Activated CD8-positive, alpha-beta memory T cell treated with anti-CD3 and anti-CD28 coated beads, Interleukin-2, amount 10 ng/mL, durations not matched to agents 7 days and 5 days (primary cell): ENCODE data around the gene TINCR. TPM values are rescaled to one million over a fixed set of nuclear protein-coding genes. Genes with fewer than 3 reads are reported as not detected.

Experiments
- ATAC-seq: fragments of 150-1000 bp; cut with Tn5 transposase; one replicate; pipeline ENCODE4 v1.10.0; 2021; ENCODE audit warnings: moderate library complexity
- CTCF ChIA-PET: fragments of 350-600 bp; sonication (Branson Sonifier 250); formaldehyde crosslinking; loops from one replicate; lab custom pipeline; 2021; ENCODE audit warnings: antibody characterized with exemption; lab: Charles Lee
- DNase-seq: peaks from one replicate; pipeline ENCODE4 v3.0.0-alpha.2; 2020
- H3K27ac Mint-ChIP-seq: one replicate; pipeline ENCODE4 v1.8.0; 2021; ENCODE audit warnings: mild to moderate bottlenecking, mixed read lengths
- H3K27me3 Mint-ChIP-seq: one replicate; pipeline ENCODE4 v1.8.0; 2021; ENCODE audit warnings: mixed read lengths
- H3K36me3 Mint-ChIP-seq: one replicate; pipeline ENCODE4 v1.8.0; 2021; ENCODE audit warnings: mild to moderate bottlenecking, mixed read lengths
- H3K4me1 Mint-ChIP-seq: one replicate; pipeline ENCODE4 v1.8.0; 2021; ENCODE audit warnings: mixed read lengths
- H3K4me3 Mint-ChIP-seq: one replicate; pipeline ENCODE4 v1.8.0; 2021; ENCODE audit warnings: mild to moderate bottlenecking, moderate library complexity, mixed read lengths
- H3K9me3 Mint-ChIP-seq: one replicate; pipeline ENCODE4 v1.8.0; 2022; ENCODE audit warnings: low read depth, mixed read lengths
- total RNA-seq, 2 experiments: library from RNA; stranded (reverse); gene quantifications; one replicate each; pipeline ENCODE4 v1.2.3, GENCODE V29; 2021

TINCR gene
- total RNA-seq, 2 experiments from 2014 or later, result 0.28 to 0.79 TPM

DNA sequence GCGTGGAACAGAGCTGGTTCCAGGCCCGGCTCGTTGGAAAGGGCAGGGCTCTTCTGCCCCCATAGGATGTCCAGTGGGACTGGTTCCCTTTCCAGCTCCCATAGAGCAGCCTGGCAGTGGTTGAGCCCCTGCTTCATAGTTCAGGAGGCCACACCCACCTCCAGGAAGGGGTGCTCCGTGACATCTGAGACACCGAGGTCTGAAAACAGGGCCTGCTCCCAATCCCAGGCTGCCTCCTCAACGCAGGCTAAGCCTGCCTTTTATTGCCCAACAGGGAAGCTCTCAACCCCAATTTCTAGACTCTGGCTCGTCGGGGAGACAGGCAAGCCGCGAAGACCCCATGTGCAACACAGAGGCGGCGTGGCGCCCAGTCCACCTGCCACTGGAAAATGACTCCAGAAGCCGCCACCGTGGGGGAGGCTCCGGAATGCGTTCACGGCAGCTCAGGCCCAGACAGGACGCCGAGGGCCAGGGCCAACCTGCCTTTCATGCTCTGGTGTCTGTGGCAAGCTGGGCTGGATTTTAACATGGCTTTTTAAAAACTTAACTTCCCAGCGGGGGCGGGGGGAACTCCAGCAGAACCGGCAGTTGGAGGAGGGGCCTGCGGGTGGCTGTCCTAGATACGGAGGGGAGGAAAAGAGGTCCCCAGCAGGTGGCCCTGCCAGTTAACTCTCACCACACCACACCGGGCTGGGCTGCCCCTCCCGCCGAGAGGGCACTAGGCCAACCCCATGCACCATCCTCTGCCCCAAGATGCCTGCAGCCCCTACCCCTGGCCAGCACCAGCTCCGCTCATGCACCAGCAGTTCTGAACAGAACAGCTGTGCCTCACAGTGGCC is 17.9 kb upstream of the TINCR start:
- ATAC-seq (no peak), DNase-seq (no peak)
- H3K36me3 Mint-ChIP-seq, result peaks cover 20% of the 10 kb centered on the region
- H3K4me3 Mint-ChIP-seq, result no peak overlapping the region
- H3K9me3 Mint-ChIP-seq, result no peaks in the 10 kb centered on the region
- H3K4me1 Mint-ChIP-seq, result peaks cover 6% of the 10 kb centered on the region
- CTCF ChIA-PET, result interaction anchor here (1.1 kb wide), 1 partner anchor 9 kb away, joined by 3 read pairs; no protein-coding TSS in a partner anchor
- no peaks in the 10 kb centered on the region for H3K27me3 Mint-ChIP-seq
- H3K27ac Mint-ChIP-seq, result no peak overlapping the region

- no peaks in the 10 kb centered on the region for H3K9me3 Mint-ChIP-seq
- H3K27ac Mint-ChIP-seq, result no peak overlapping the region
- ATAC-seq (no peak), DNase-seq (no peak)
- no peak overlapping the region for H3K4me3 Mint-ChIP-seq
- no peaks in the 10 kb centered on the region for H3K36me3 Mint-ChIP-seq
- CTCF ChIA-PET, result interaction anchor here (1.0 kb wide), 1 partner anchor 18 kb away, joined by 3 read pairs; no protein-coding TSS in a partner anchor
- no peaks in the 10 kb centered on the region for H3K27me3 Mint-ChIP-seq
- peaks cover 3% of the 10 kb centered on the region for H3K4me1 Mint-ChIP-seq
These were observed 12.4 kb upstream of the TINCR start for GRCh38 chr19:5580161-5580571.

DNA sequence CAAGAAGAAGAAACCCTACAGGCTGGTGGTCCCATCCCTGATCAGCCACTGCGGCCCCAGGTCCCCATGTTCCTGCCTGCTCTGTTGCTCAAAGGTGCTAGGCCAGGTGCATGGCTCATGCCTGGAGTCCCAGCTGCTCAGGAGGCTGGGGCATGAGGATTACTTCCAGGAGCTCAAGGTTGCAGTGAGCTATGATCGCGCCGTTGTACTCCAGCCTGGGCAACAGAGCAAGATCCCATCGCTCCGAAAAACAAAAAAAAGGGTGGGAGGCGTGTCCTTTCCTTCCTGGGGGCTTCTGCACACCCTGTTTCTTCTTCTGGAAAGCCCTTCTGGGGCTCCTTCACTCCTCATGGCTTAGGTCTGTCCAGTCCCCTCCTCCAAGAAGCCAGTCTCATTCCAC is 11.9 kb upstream of the TINCR start:
- H3K4me3 Mint-ChIP-seq, result no peak overlapping the region
- CTCF ChIA-PET, result no interaction called here
- peaks cover 3% of the 10 kb centered on the region for H3K4me1 Mint-ChIP-seq
- ATAC-seq (no peak), DNase-seq (no peak)
- no peaks in the 10 kb centered on the region for H3K36me3 Mint-ChIP-seq
- H3K27me3 Mint-ChIP-seq, result no peaks in the 10 kb centered on the region
- no peaks in the 10 kb centered on the region for H3K9me3 Mint-ChIP-seq
- H3K27ac Mint-ChIP-seq, result no peak overlapping the region

GRCh38 chr19:5579286-5579685 is 11.5 kb upstream of the TINCR start:
- CTCF ChIA-PET, result no interaction called here
- no peak overlapping the region for H3K27ac Mint-ChIP-seq
- no peaks in the 10 kb centered on the region for H3K36me3 Mint-ChIP-seq
- no peaks in the 10 kb centered on the region for H3K27me3 Mint-ChIP-seq
- no peak for ATAC-seq
- H3K9me3 Mint-ChIP-seq, result no peaks in the 10 kb centered on the region
- no peak overlapping the region for H3K4me3 Mint-ChIP-seq
- H3K4me1 Mint-ChIP-seq, result peaks cover 3% of the 10 kb centered on the region
- no peak for DNase-seq

GRCh38 chr19:5578097-5578846 is 10.5 kb upstream of the TINCR start:
- ATAC-seq (peak; percentile 82), DNase-seq (peak; percentile 72)
- H3K36me3 Mint-ChIP-seq, result no peaks in the 10 kb centered on the region
- no peaks in the 10 kb centered on the region for H3K27me3 Mint-ChIP-seq
- peaks cover 3% of the 10 kb centered on the region for H3K4me1 Mint-ChIP-seq
- H3K9me3 Mint-ChIP-seq, result no peaks in the 10 kb centered on the region
- H3K27ac Mint-ChIP-seq, result no peak overlapping the region
- CTCF ChIA-PET, result interaction anchor here (1.4 kb wide), 1 partner anchor 30 kb away, joined by 3 read pairs; no protein-coding TSS in a partner anchor
- H3K4me3 Mint-ChIP-seq, result no peak overlapping the region

GRCh38 chr19:5575590-5575989 is 7.8 kb upstream of the TINCR start:
- no peak overlapping the region for H3K4me3 Mint-ChIP-seq
- H3K27me3 Mint-ChIP-seq, result no peaks in the 10 kb centered on the region
- ATAC-seq, result no peak
- no peaks in the 10 kb centered on the region for H3K36me3 Mint-ChIP-seq
- DNase-seq, result no peak
- H3K27ac Mint-ChIP-seq, result no peak overlapping the region
- H3K4me1 Mint-ChIP-seq, result peaks cover 3% of the 10 kb centered on the region
- H3K9me3 Mint-ChIP-seq, result no peaks in the 10 kb centered on the region
- CTCF ChIA-PET, result no interaction called here

DNA sequence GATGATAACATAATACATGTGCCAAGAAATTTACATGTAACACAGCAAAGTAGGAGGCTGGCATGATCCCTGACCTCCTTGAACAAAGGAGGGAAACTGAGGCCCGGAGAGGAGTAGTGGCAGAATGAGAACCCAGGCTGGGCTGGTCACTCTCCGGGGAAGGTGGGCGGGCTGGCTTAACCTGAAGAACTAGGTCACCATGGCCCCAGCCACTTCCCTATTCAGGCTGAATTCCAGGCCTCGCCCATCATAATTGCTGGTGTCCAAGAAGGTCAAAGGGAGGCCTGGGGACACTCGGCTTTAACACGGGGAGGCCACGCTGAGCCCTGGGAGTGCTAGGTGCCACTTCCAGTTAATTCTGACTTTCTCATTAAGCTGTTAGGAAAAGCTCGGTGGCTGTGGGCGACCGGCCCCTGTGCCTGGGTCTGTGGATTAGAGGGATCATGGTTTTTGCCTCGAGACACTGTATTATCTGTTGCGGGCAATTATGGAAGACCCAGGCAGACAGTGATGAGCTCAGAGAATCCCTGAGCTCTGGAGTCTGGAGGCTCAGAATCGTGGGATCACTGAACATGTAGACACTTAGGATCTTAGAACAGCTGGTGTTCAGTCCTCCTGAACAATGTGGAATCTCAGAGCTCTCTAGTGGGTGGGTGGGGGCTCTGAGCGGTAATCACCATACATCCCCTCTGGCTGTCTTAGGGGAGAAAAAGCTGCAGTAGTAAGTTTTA is 5.0 kb upstream of the TINCR start:
- DNase-seq (no peak), ATAC-seq (no peak)
- H3K4me3 Mint-ChIP-seq, result no peak overlapping the region
- no peaks in the 10 kb centered on the region for H3K9me3 Mint-ChIP-seq
- H3K27me3 Mint-ChIP-seq, result peaks cover 5% of the 10 kb centered on the region
- H3K27ac Mint-ChIP-seq, result no peak overlapping the region
- peaks cover under 1% of the 10 kb centered on the region for H3K4me1 Mint-ChIP-seq
- CTCF ChIA-PET, result no interaction called here
- no peaks in the 10 kb centered on the region for H3K36me3 Mint-ChIP-seq

DNA sequence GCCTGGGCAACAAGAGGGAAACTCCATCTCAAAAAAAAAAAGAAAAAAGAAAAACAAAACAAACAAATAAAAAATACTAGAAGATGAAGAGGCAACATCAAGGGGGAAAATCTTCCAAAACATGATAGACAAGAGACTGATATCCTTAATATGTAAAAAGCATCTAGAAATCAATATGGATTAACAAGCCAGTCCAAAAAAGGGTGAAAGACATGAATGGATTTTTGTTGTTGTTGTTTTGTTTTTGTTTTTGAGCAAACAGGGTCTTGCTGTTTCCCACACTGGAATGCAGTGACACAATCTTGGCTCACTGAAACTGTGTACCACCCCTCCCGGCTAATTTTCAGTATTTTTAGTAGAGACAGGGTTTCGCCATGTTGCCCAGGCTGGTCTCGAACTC is 4.0 kb upstream of the TINCR start:
- H3K4me3 Mint-ChIP-seq, result no peak overlapping the region

GRCh38 chr19:5567970-5568407 is 236 bp upstream of the TINCR start:
- no peak for ATAC-seq
- CTCF ChIA-PET, result no interaction called here

More for the DNA sequence above, 4.0 kb upstream of the TINCR start:
- CTCF ChIA-PET, result no interaction called here
- no peak overlapping the region for H3K27ac Mint-ChIP-seq
- H3K36me3 Mint-ChIP-seq, result no peaks in the 10 kb centered on the region
- H3K27me3 Mint-ChIP-seq, result peaks cover 5% of the 10 kb centered on the region
- no peak for ATAC-seq
- no peaks in the 10 kb centered on the region for H3K9me3 Mint-ChIP-seq
- no peak for DNase-seq
- no peaks in the 10 kb centered on the region for H3K4me1 Mint-ChIP-seq

GRCh38 chr19:5564930-5565329 is 2.8 kb downstream of the TINCR start:
- CTCF ChIA-PET, result no interaction called here
- ATAC-seq (no peak), DNase-seq (no peak)
- Mint-ChIP-seq H3K27ac (no peak overlapping the region), H3K36me3 (no peaks in the 10 kb centered on the region), H3K4me3 (no peak overlapping the region), H3K27me3 (peaks cover 5% of the 10 kb centered on the region), H3K4me1 (no peaks in the 10 kb centered on the region), H3K9me3 (peaks cover 8% of the 10 kb centered on the region)

More at GRCh38 chr19:5567970-5568407, 236 bp upstream of the TINCR start:
- H3K9me3 Mint-ChIP-seq, result no peaks in the 10 kb centered on the region
- H3K27ac Mint-ChIP-seq, result no peak overlapping the region
- no peaks in the 10 kb centered on the region for H3K4me1 Mint-ChIP-seq
- H3K4me3 Mint-ChIP-seq, result no peak overlapping the region
- H3K27me3 Mint-ChIP-seq, result peaks cover 5% of the 10 kb centered on the region
- no peak for DNase-seq
- H3K36me3 Mint-ChIP-seq, result no peaks in the 10 kb centered on the region

- no peaks in the 10 kb centered on the region for H3K36me3 Mint-ChIP-seq
- H3K4me1 Mint-ChIP-seq, result no peaks in the 10 kb centered on the region
- CTCF ChIA-PET, result no interaction called here
- peaks cover 5% of the 10 kb centered on the region for H3K27me3 Mint-ChIP-seq
- ATAC-seq, result no peak
- no peak overlapping the region for H3K4me3 Mint-ChIP-seq
- no peak for DNase-seq
- no peak overlapping the region for H3K27ac Mint-ChIP-seq
- H3K9me3 Mint-ChIP-seq, result peaks cover 8% of the 10 kb centered on the region
These were observed 3.7 kb downstream of the TINCR start for GRCh38 chr19:5563935-5564612.

DNA sequence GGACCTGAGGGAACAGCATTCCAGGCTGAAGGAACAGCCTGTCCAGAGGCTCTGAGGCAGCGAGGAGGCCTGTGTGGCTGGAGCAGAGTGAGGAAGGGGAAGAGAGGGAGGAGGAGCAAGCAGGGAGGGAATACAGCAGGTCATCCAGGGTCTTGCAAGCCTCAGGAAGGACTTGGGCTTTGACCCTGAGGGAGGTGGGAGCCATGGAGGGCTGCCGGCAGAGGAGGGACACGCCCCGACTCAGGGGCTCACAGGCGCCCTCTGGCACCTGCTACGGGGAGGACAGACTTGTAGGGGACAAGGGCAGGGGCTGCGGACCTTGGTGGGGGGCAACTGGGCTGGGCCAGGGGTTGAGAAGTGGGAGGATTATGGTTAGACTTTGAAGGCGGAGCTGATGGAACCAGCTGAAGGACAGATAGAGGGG is 4.7 kb downstream of the TINCR start:
- no peak overlapping the region for H3K27ac Mint-ChIP-seq
- peaks cover 1% of the 10 kb centered on the region for H3K27me3 Mint-ChIP-seq
- CTCF ChIA-PET, result no interaction called here
- H3K9me3 Mint-ChIP-seq, result peaks cover 8% of the 10 kb centered on the region
- H3K36me3 Mint-ChIP-seq, result no peaks in the 10 kb centered on the region
- DNase-seq (no peak), ATAC-seq (no peak)
- no peak overlapping the region for H3K4me3 Mint-ChIP-seq
- H3K4me1 Mint-ChIP-seq, result no peaks in the 10 kb centered on the region

GRCh38 chr19:5562280-5562679 is 5.5 kb downstream of the TINCR start:
- CTCF ChIA-PET, result interaction anchor here (0.9 kb wide), 1 partner anchor 18 kb away, joined by 3 read pairs; no protein-coding TSS in a partner anchor

More at GRCh38 chr19:5562280-5562679, 5.5 kb downstream of the TINCR start:
- no peak for DNase-seq
- Mint-ChIP-seq H3K36me3 (no peaks in the 10 kb centered on the region), H3K9me3 (peaks cover 8% of the 10 kb centered on the region), H3K27ac (no peak overlapping the region), H3K4me1 (no peaks in the 10 kb centered on the region), H3K27me3 (no peaks in the 10 kb centered on the region), H3K4me3 (no peak overlapping the region)
- no peak for ATAC-seq
